ENCODE results near the gene KAZALD1. TPM values are rescaled to one million over a fixed set of nuclear protein-coding genes. Genes with fewer than 3 reads are reported as not detected.

Gene KAZALD1
- total RNA-seq, 1 donor from 2014 or later: 0.47 TPM

DNA sequence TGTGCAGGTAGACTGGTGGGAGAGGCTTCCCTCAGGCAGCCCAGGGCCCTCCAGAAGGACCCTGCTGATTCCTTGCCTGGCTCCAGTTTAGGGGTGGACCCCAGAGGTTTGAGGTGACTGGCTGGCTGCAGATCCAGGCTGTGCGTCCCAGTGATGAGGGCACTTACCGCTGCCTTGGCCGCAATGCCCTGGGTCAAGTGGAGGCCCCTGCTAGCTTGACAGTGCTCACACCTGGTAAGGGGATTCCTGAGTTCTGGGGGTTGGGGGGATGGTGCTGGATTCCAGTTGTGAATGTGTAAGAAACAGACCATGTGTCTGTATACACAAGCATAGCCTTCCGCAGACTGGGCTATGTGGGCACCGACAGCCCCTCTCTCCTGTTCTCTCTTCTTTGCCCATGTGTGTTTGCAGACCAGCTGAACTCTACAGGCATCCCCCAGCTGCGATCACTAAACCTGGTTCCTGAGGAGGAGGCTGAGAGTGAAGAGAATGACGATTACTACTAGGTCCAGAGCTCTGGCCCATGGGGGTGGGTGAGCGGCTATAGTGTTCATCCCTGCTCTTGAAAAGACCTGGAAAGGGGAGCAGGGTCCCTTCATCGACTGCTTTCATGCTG is 2.7 kb downstream of the KAZALD1 start:
- intact Hi-C loops (cut with micrococcal nuclease): loop anchor here (5.0 to 10.0 kb wide), 4 partner anchors 58 to 720 kb away; partner anchors contain the start of genes FBXW4, HIF1AN and NPM3

DNA sequence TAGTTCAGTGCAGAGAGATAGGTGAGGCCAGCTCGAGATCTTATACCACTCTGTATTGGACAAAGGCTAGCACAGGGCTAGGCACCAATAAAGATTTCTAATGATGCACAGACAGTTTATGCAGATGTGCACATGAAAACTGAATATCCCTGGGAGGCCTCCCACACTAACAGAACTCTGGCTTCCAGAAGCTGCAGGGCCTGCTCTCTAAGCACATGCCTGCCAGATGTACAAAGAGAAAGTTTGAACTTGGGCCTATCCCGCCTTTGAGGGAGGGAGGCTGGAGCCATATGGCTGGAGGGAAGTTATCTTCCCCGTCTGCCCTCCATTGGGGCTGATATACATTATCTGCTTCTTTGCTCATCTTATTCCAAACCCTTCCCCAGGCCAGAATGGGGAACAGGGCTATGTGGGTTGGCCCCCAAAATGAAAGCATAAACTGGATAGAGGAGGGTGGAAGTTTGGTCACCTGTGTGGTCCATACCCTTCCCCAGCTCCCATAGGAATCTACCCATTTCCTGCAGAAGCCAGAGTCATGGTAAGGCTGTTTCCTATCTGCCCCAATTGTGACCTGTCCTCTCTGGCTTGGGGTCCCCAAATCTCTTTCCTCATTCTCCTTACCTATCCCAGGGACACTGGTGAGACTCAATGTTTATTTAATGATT is 3.8 kb downstream of the KAZALD1 start:
- intact Hi-C loops (cut with micrococcal nuclease): loop anchor here (10.0 kb wide), 3 partner anchors 531 to 719 kb away; partner anchors contain the start of genes FBXW4, HIF1AN and NPM3

DNA sequence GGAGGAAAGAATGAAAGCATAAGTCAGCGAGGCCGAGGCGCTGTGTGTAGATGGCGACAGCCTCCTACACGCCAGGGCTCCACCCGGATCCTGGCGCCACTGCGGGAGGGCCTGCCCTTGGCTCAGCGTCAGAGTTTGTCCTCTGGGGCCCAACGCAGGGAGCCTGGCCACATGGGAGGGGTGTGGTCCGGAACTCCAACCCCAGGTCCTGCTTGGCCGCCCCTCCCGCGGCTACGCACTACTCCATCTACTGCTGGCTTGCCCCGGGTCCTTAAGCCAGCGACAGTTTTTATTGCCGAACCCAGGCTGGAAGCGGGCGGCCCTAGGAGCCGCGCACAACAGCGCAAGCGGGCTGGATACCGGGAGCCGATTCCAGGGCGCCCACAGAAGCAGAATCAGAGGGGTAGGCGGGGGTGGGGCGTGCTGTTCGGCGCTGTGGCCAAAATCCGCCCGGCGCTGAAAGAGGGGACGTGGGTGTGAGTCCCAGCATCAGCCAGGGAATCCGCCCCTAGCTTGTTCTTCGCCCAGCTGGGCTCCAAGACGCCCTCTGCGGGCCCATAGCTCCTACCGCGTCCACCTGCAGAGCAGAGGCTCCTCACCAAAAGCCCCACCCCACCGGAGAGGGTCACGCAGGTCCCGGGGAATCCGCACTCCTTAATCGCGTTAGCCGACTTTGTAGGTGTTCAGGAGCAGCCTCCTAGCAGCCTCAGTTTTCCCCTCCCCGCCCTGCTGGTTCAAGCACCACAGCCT is 4.5 kb downstream of the KAZALD1 start:
- intact Hi-C loops (cut with micrococcal nuclease): loop anchor here (10.0 kb wide), 3 partner anchors 532 to 718 kb away; partner anchors contain the start of genes FBXW4, HIF1AN and NPM3

DNA sequence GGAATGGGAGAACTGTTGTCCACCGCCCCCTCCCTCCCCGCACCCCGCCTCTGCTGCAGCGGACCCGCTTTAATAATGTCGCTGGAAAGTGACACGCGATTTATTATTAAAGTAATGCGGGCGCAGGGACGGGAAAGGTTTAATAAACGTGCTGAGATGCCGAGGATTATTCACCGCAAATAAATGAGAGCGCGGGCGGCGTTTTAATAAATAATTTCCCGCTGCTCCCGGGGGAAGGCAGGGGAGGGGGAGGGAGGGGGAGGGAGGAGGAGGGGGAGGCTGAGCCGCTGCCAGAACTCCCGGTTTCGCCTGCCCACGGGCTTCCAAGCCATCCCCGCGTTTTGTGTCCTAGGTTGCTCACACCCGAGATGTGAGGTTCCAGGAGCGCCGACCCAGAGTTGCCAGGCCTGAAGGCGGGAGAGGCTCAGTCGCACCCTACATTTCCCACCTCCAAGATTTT is 5.1 kb downstream of the KAZALD1 start:
- intact Hi-C loops (cut with micrococcal nuclease): loop anchor here (1.0 to 10.0 kb wide), 5 partner anchors 17 to 718 kb away; partner anchors contain the start of genes FBXW4, HIF1AN and NPM3

DNA sequence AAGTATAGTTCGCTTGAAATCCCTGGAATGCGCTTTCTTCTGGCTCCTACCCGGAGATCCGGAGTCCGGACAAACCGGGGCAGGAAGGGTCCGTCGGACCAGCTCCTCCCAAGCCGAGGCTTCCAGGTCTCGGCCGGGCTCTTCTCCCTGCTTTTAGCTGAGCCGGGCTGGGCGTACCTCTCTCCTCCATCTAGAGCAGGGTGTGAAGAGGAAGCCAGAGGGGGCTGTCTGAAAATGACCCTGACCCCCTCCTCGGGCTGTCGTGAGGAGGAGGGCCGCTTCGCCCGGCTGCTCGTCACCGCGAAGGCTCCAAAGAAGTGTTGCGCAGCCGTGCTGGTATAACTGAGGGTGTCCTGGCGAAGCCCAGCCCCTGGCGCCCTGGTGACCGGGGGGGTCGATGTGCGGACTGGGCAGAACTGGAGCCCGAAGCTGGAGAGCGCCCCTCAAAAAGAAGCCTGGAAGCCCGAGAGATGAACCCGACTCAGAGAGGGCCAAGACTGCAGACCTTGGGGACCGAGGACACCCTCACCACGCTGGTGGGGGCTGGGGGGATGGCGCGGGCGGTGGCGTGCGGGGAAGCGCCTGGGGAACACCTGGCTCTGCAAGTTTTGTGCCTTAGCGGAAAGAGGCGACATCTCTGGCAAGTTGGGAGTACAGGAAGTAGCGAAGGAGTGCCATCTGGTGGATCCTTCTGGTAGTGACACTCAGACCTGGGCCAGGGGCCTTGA is 5.7 kb downstream of the KAZALD1 start:
- intact Hi-C loops (cut with micrococcal nuclease): loop anchor here (1.0 to 10.0 kb wide), 7 partner anchors 7 to 717 kb away; partner anchors contain the start of genes FBXW4, HIF1AN and NPM3

DNA sequence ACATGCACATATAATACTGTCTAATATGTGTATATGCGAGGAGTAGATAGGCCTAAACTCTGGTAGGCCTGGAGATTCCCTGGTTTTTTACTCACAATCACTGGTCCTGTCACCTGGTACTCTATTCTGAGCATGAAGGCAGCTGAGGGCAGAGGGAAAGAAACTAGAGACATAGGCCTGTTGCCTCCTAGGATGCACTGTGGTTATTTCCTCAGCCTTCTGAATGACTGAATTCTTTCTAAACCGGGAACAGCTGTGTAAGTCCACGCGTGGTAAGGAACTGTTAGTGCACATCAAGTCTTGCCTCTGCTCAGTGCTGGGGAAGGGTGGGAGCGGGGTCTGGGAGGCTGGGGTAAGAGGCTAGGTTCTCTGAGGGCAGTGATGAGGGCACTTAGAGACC is 7.7 kb downstream of the KAZALD1 start:
- intact Hi-C loops (cut with micrococcal nuclease): loop anchor here (10.0 kb wide), 3 partner anchors 535 to 715 kb away; partner anchors contain the start of genes FBXW4, HIF1AN and NPM3

DNA sequence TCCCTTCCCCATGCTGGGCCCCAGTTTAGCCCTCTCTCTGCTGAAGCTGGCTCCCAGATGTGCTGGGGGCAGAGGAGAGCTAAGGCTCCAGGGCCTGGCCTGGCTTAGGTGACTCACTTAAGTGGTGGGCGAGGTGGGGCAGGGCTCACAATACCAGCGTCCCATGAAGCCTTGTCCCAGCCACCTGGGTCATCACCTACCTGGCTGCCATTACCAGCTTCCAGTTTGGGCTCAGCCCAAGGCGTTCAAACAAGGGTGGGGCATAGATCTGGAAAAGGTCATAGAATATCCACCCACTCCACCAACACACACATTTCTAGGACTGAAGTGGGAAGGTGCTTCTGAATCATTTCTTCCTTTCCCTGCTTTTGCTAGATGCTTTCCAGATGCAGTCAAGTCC is 8.3 kb downstream of the KAZALD1 start:
- intact Hi-C loops (cut with micrococcal nuclease): no loop called here

DNA sequence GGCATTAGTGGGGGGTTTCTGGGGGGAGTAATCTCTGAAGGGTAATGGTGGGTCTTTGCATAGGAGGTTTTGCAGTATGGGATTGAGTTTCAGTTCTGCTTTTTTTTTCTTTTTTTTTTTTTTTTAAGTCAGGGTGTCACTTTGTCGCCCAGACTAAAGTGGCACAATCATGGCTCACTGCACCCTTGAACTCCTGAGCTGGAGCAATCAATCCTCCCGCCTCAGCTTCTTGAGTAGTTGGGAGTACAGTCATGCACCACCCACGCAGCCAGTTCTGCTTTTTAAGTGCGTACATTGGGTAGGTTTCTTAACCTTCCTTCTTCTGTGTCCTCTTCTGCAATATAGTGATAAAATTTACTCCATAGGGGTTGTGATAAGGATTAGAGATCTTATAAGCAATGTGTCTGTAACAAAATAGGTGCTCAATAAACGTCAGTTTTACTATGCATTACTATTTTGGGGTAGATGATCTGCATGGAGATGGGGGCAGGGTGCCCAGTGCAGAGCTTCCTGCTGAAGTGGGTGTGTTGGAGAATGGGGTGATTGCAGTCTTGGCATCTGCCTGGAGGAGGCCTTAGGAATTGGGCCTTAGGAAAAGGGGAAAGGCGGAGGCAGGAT is 9.6 kb downstream of the KAZALD1 start:
- intact Hi-C loops (cut with micrococcal nuclease): no loop called here

DNA sequence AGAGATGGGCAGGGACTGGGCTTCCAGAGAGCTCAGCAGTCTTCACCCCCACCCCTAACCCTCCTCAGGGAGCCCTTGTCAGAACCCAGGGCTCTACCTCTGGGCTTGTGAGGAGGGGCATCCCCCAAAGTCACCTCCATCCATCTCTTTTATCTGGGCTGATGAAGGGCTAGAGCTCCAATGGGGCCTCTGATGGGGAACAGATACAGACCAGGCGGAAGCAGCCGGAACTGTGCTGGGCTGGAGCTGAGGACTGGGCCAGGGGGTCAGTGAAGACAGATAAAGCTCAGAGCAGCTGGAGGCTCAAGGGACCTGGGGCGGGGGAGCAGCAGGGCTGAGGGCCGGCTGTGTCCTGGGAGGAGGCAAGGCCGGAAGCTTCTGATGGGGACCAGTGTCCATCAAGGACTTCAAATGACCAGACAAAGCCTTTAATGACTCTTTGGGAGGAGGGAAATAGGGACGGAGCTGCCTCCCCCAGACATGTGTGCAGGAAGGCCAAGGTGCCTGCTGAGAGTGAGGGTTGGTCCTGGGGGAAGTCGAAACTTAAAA is 10.2 kb downstream of the KAZALD1 start:
- intact Hi-C loops (cut with micrococcal nuclease): no loop called here

DNA sequence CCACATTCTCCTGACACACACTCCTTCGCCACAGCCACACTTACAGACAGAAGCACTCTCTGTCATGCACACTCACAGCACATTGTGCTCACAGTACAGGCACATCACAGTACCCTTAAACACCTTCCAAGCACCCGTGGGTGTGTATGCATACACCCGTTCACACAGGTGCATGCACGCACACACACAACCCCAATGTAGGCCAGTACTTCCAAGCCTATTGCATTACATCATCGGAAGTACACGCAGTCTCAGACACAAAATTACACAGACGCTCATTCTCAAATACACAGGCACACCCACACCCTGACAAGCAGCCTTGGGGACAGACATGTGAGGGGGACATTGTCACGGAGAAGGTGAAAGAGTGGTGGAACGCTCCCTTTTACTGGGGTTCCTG is 11.1 kb downstream of the KAZALD1 start:
- intact Hi-C loops (cut with micrococcal nuclease): no loop called here

DNA sequence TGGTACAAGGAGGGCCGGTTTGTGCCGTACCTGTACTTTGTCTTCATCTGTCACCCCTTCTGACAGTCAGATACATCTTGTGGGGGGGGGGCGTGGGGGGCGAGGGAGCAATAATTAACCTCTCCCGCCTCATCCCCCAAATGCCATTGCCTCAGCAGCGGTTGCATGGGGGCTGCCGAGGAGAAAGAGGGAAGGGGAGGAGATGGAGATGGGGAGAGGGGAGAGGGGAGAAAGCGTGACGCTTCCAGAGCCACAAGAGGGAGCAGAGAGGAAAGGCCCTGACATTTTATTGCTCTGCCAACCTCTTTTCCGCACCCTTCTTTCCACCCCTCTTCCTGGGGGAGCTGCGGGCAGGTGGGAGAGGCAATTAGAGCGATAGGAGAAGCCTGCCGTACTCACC is 11.8 kb downstream of the KAZALD1 start:
- intact Hi-C loops (cut with micrococcal nuclease): no loop called here

DNA sequence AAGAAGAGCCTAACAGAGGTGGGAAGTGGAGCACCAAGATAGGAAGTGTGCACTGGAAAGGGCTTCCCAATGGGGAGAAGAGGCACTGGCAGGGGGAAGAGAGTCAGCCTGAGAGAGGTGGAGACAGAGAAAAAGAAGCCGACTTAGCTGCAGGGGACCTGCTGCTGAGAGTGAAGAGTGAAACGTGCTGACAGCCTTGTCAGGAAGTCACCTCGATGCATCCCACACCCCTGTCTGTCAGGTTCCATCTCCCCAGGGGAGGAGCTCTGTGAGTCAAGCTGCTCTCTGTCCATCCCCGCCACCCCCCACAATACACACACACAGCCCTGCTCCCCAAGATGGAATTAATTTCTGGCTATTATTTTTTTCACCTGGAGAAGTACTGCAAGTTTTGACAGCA is 14.0 kb downstream of the KAZALD1 start:
- intact Hi-C loops (cut with micrococcal nuclease): no loop called here

DNA sequence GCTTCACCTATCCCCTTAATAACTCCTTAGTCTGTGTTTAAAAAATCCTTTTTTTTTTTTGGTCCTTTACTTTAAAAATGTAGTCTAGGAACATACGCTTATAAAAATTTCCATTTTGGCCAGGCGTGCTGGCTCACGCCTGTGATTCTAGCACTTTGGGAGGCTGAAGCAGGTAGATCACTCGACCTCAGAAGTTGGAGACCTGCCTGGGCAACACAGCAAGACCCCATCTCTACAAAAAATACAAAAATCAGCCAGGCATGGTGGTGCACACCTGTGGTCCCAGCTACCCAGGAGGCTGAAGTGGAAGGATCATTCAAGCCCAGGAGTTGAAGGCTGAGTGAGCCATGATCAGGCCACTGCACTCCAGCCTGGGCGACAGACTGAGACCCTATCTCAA is 14.8 kb downstream of the KAZALD1 start:
- intact Hi-C loops (cut with micrococcal nuclease): no loop called here

DNA sequence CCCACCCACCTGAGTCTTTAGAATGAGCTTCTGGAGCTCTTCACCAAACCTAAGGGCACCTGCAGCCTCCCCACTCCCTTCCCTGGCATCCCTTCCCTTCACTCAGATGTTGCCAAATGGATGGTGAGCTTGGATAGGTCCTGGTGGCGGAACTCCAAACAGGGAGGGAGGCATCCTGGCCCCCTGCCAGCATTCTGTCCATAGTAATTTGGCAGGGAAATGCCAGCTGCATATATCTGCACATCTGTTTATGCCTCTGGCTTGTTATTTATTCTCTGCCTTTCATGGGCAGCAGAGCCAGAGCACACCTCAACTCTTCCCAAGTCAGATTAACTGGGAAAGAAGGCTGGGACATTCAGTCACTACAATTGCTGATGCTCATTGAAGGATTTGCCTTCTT is 18.1 kb downstream of the KAZALD1 start:
- intact Hi-C loops (cut with micrococcal nuclease): no loop called here

DNA sequence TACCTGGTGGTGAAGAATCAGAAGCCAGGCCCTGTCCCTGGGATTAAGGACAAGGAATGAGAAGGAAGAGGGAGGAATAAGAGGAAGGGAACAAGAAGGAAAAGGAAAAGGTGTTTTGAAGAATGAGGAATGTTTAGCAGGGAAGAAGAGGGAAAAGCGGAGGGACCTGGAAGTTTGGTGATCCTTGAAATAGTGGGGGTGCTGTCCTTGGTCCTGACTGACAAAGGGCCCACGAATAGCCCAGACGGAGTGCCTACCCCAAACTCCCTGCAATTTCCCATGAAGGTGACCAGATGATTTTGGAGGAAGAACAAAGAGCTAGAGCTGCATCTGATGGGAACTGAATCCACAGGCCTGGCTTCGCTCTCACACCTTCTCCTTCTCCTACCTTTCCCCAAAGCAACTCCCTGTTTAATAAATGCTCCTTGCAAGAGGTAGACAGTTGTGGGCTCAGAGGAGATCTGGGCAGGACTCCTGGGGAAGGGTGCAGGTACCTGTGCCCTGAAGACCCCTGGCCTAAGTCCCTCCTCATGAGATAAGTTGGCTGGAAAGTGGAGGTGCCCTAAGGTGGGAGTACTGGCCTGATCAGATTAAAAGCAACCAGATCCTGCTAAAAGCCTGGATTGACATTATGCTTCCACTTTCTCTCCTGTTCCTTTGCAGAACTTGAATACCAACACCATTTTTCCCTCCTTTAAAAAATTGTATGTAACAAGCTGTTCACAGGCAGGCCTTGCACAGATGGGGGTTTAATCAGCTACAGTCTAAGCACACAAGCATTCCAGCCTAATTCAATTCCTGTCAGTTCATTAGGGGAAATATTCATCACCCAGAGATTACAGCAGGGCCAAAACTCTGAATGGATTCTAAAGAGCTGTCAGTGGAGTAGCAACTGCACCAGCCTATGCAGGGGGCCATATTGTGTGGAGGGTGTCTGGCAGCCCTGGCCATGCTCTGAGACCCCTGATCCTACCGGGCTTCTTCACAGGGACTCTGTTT is 19.4 kb downstream of the KAZALD1 start:
- intact Hi-C loops (cut with micrococcal nuclease): no loop called here

DNA sequence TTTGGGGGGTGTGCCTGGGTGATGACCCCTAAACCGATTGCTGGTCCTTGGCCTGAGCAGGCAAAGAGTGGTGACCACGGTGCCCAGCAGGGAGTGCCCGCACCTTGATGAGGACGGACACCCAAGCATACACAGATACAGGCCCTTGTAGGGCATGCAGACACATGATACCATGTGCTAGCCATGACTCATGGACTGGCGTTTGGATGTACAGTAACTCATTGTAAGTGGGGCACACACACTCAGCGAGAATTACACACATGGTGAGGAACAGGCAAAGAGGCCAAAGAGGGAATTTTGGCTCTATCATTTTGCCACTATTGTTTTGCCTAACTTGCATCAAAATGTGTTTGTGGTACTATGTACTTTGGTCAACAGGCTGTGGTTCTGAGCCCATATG is 24.1 kb downstream of the KAZALD1 start:
- intact Hi-C loops (cut with micrococcal nuclease): no loop called here

DNA sequence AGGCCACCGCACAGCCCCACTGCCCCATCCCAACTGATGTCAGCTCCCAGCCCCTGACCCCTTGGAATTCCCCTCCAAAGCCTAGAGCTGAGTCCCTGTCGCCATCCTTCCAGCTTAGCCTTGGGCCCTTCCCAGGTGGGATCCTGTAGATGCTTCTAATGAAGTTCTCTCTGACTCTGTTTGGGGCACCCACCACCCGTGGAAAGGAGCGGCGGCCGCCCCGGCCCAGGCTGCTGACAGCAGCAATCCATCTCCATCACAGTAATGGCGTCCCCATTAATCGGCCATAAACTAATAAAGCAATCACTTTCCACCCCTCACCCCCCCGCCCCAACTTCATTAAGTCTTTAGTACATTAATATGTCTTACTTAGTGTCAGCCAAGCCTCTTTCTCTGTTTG is 25.6 kb downstream of the KAZALD1 start:
- intact Hi-C loops (cut with micrococcal nuclease): no loop called here

DNA sequence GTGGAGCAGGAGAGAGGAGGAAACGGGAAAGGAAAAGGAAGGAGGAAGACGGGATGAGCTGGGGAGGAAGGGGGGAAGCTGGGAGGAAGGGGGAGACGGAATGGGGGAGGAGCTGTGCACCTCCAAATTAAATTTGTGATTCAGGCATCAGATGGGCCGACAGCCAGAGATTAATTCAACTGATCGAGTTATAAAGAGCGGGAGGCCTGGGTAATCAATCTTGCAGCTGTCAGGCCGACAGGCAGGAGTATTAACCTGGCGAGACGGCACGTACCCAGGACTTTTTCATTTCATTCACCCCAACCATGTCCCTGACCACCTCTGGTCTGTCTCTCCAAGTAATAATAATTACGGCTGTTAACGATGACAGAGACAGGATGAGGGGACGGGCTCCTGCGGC is 26.2 kb downstream of the KAZALD1 start:
- intact Hi-C loops (cut with micrococcal nuclease): no loop called here

All from T-helper 1 cell treated with Interleukin-12 subunit alpha and Interleukin-12 subunit beta and Interleukin-4 antibody, amounts not matched to agents 30 ng/mL and 1 ng/mL, for 36 hours (primary cell).